ENCODE data around the gene DCTN4.
"Not testable (repeated sequence)": the region's sequence is repeated elsewhere in the genome, so short reads cannot be mapped to it uniquely, and the experiment has no call there.

DCTN4 gene

GRCh38 chr5:150797384-150797783 is 38.6 kb upstream of the DCTN4 start:
- no peaks in the 10 kb centered on the region for H4K20me1 ChIP-seq (ENCODE audit: insufficient read depth, low read length)
- no peaks in the 10 kb centered on the region for H3K4me1 ChIP-seq (ENCODE audit: insufficient read depth, low read length)
- no peak overlapping the region for H3K9ac ChIP-seq (ENCODE audit: low read depth, low read length)
- no peak overlapping the region for H2AFZ ChIP-seq (ENCODE audit: low read depth, low read length)
- H3K9me3 ChIP-seq (ENCODE audit: insufficient read depth, low read length, severe bottlenecking) = no peaks in the 10 kb centered on the region
- DNase-seq (no peak), ATAC-seq (ENCODE audit: insufficient read depth, low read depth) (no peak)
- peaks cover 5% of the 10 kb centered on the region; the same call in 1 of the 2 replicates for H3K79me2 ChIP-seq (ENCODE audit: insufficient read depth, low read length)
- no peak overlapping the region for H3K27ac ChIP-seq (ENCODE audit: low read length)
- TF ChIP-seq EZH2 (IDR thresholded peaks at IDR 0.05; ENCODE audit: borderline replicate concordance, low read depth, low read length, severe bottlenecking) = no peak
- TF ChIP-seq CTCF (IDR thresholded peaks at IDR 0.05; ENCODE audit: borderline replicate concordance, extremely low read depth, low read length, poor library complexity, severe bottlenecking) = no peak
- peaks cover 18% of the 10 kb centered on the region for H3K36me3 ChIP-seq (ENCODE audit: insufficient read depth, low read length)
- no peak overlapping the region for H3K4me3 ChIP-seq (ENCODE audit: low read depth in 1 of 2, low read length in 2 of 2)
- no peak overlapping the region for H3K4me2 ChIP-seq (ENCODE audit: insufficient read depth, low read length)
- H3K27me3 ChIP-seq (ENCODE audit: insufficient read depth, low read length, poor library complexity) = no peaks in the 10 kb centered on the region

GRCh38 chr5:150794927-150795326 is 36.1 kb upstream of the DCTN4 start:
- H3K27ac ChIP-seq (ENCODE audit: low read length) = no peak overlapping the region
- H3K4me1 ChIP-seq (ENCODE audit: insufficient read depth, low read length) = peaks cover 9% of the 10 kb centered on the region
- DNase-seq = no peak
- peaks cover 23% of the 10 kb centered on the region for H3K79me2 ChIP-seq (ENCODE audit: insufficient read depth, low read length)
- no peak overlapping the region for H2AFZ ChIP-seq (ENCODE audit: low read depth, low read length)
- ATAC-seq (ENCODE audit: insufficient read depth, low read depth) = no peak
- no peaks in the 10 kb centered on the region for H4K20me1 ChIP-seq (ENCODE audit: insufficient read depth, low read length)
- H3K36me3 ChIP-seq (ENCODE audit: insufficient read depth, low read length) = peaks cover 18% of the 10 kb centered on the region
- no peaks in the 10 kb centered on the region for H3K9me3 ChIP-seq (ENCODE audit: insufficient read depth, low read length, severe bottlenecking)
- TF ChIP-seq EZH2 (IDR thresholded peaks at IDR 0.05; ENCODE audit: borderline replicate concordance, low read depth, low read length, severe bottlenecking) (no peak), CTCF (IDR thresholded peaks at IDR 0.05; ENCODE audit: borderline replicate concordance, extremely low read depth, low read length, poor library complexity, severe bottlenecking) (no peak)
- no peak overlapping the region for H3K9ac ChIP-seq (ENCODE audit: low read depth, low read length)
- H3K4me2 ChIP-seq (ENCODE audit: insufficient read depth, low read length) = no peak overlapping the region
- no peaks in the 10 kb centered on the region for H3K27me3 ChIP-seq (ENCODE audit: insufficient read depth, low read length, poor library complexity)
- no peak overlapping the region for H3K4me3 ChIP-seq (ENCODE audit: low read depth in 1 of 2, low read length in 2 of 2)

- H3K4me3 ChIP-seq (ENCODE audit: low read depth in 1 of 2, low read length in 2 of 2); DNase-seq; H2AFZ ChIP-seq (ENCODE audit: low read depth, low read length); H4K20me1 ChIP-seq (ENCODE audit: insufficient read depth, low read length); ATAC-seq (ENCODE audit: insufficient read depth, low read depth); H3K9ac ChIP-seq (ENCODE audit: low read depth, low read length); H3K27ac ChIP-seq (ENCODE audit: low read length); H3K9me3 ChIP-seq (ENCODE audit: insufficient read depth, low read length, severe bottlenecking); H3K4me2 ChIP-seq (ENCODE audit: insufficient read depth, low read length); H3K27me3 ChIP-seq (ENCODE audit: insufficient read depth, low read length, poor library complexity): not testable (repeated sequence)
- Histone ChIP-seq H3K4me1 (ENCODE audit: insufficient read depth, low read length) (peaks cover 22% of the 10 kb centered on the region), H3K36me3 (ENCODE audit: insufficient read depth, low read length) (peaks cover 18% of the 10 kb centered on the region), H3K79me2 (ENCODE audit: insufficient read depth, low read length) (peaks cover 35% of the 10 kb centered on the region)
Measured at GRCh38 chr5:150793423-150793888, 34.6 kb upstream of the DCTN4 start.

GRCh38 chr5:150791536-150791935 is 32.7 kb upstream of the DCTN4 start:
- DNase-seq (no peak), ATAC-seq (ENCODE audit: insufficient read depth, low read depth) (no peak)
- Histone ChIP-seq H3K4me2 (ENCODE audit: insufficient read depth, low read length) (no peak overlapping the region), H3K27me3 (ENCODE audit: insufficient read depth, low read length, poor library complexity) (no peaks in the 10 kb centered on the region), H3K4me1 (ENCODE audit: insufficient read depth, low read length) (peaks cover 22% of the 10 kb centered on the region), H3K4me3 (ENCODE audit: low read depth in 1 of 2, low read length in 2 of 2) (no peak overlapping the region), H2AFZ (ENCODE audit: low read depth, low read length) (no peak overlapping the region), H3K27ac (ENCODE audit: low read length) (no peak overlapping the region), H3K9me3 (ENCODE audit: insufficient read depth, low read length, severe bottlenecking) (no peaks in the 10 kb centered on the region), H3K9ac (ENCODE audit: low read depth, low read length) (no peak overlapping the region), H3K79me2 (ENCODE audit: insufficient read depth, low read length) (peaks cover 52% of the 10 kb centered on the region), H3K36me3 (ENCODE audit: insufficient read depth, low read length) (peaks cover 17% of the 10 kb centered on the region), H4K20me1 (ENCODE audit: insufficient read depth, low read length) (0 out of 2 replicates have a peak, but pooled peaks cover 4% of the 10 kb centered on the region)
- TF ChIP-seq EZH2 (IDR thresholded peaks at IDR 0.05; ENCODE audit: borderline replicate concordance, low read depth, low read length, severe bottlenecking) (no peak), CTCF (IDR thresholded peaks at IDR 0.05; ENCODE audit: borderline replicate concordance, extremely low read depth, low read length, poor library complexity, severe bottlenecking) (no peak)

All from DND-41 (cell line).